K562 (cell line): Measurements from ENCODE around the gene RNPEP. TPM values are rescaled to one million over a fixed set of nuclear protein-coding genes. Genes with fewer than 3 reads are reported as not detected.

Experiments used
- ARID2 ChIP-seq: fragments of 450-650 bp; IDR thresholded peaks from 2 replicates; pipeline ENCODE4 v1.6.1; 2017; ENCODE audit warnings: antibody characterized with exemption, mild to moderate bottlenecking
- ATF7 ChIP-seq: fragments of 450-650 bp; IDR thresholded peaks from 2 replicates; pipeline ENCODE4 v1.7.1; 2014; ENCODE audit warnings: mild to moderate bottlenecking, moderate library complexity
- C11orf30 ChIP-seq: fragments of 450-650 bp; IDR thresholded peaks from 2 replicates; pipeline ENCODE4 v1.6.1; 2016; ENCODE audit warnings: low read depth, mild to moderate bottlenecking
- CCAR2 ChIP-seq: fragments of 200-400 bp; formaldehyde crosslinking; IDR thresholded peaks from 2 replicates; pipeline ENCODE4 v1.6.1; 2017; ENCODE audit warnings: mild to moderate bottlenecking, low read depth, low read length
- CTCF ChIP-seq, 3 experiments: IDR thresholded peaks in 2 of 3; conservative IDR thresholded peaks in 1 of 3; 2 replicates each; pipeline ENCODE4 v1.5.1; 2011 to 2012; ENCODE audit warnings: low read length in 3 of 3, mild to moderate bottlenecking in 3 of 3, control low read depth in 2 of 3, improper control_type of control experiment in 1 of 3, inconsistent platforms in 1 of 3, low read depth in 1 of 3, mixed read lengths in 1 of 3, moderate library complexity in 1 of 3; ENCODE audit not compliant: insufficient read depth in 2 of 3
- DPF2 ChIP-seq: fragments of 450-650 bp; IDR thresholded peaks from 2 replicates; pipeline ENCODE4 v1.6.1; 2016
- HCFC1 ChIP-seq: IDR thresholded peaks from 2 replicates; pipeline ENCODE4 v1.6.1; 2012; ENCODE audit warnings: low read depth, low read length, improper control_type of control experiment
- POLR2G ChIP-seq: fragments of 200-400 bp; formaldehyde crosslinking; IDR thresholded peaks from 2 replicates; pipeline ENCODE4 v1.6.1; 2017; ENCODE audit warnings: low read depth, mild to moderate bottlenecking, antibody characterized with exemption, low read length, moderate library complexity
- RBM34 ChIP-seq: fragments of 200-400 bp; formaldehyde crosslinking; IDR thresholded peaks from 2 replicates; pipeline ENCODE4 v1.6.1; 2018; ENCODE audit warnings: low read length, borderline replicate concordance; ENCODE audit not compliant: insufficient read depth
- SIN3B ChIP-seq: fragments of 450-650 bp; IDR thresholded peaks from 2 replicates; pipeline ENCODE4 v1.6.1; 2017; ENCODE audit warnings: low read depth, mild to moderate bottlenecking, moderate library complexity
- SMARCC2 ChIP-seq: fragments of 450-650 bp; IDR thresholded peaks from 2 replicates; pipeline ENCODE4 v1.6.1; 2017; ENCODE audit warnings: antibody characterized with exemption, moderate library complexity, mild to moderate bottlenecking, low read depth
- ZBED1 ChIP-seq: IDR thresholded peaks from 2 replicates; pipeline ENCODE4 v1.6.1; 2014
- ZBTB2 ChIP-seq: fragments of 450-650 bp; IDR thresholded peaks from 2 replicates; pipeline ENCODE4 v1.6.1; 2016; ENCODE audit warnings: antibody characterized with exemption
- ZC3H4 ChIP-seq: sonication (generic); formaldehyde crosslinking; IDR thresholded peaks from 2 replicates; pipeline ENCODE4 v1.9.0; 2021; ENCODE audit warnings: missing genetic modification reagents, borderline replicate concordance
- ZFPM2 ChIP-seq: fragments of 250-450 bp; sonication (Bioruptor Pico); IDR thresholded peaks from 2 replicates; pipeline ENCODE4 v1.5.1; 2022; ENCODE audit warnings: mild to moderate bottlenecking
- ZNF586 ChIP-seq: fragments of 450-650 bp; formaldehyde crosslinking; conservative IDR thresholded peaks from 2 replicates; pipeline ENCODE4 v1.4.0; 2020; ENCODE audit warnings: mild to moderate bottlenecking, moderate library complexity
- ZNF707 ChIP-seq: fragments of 250-450 bp; sonication (Bioruptor Pico); conservative IDR thresholded peaks from 2 replicates; pipeline ENCODE4 v1.8.0; 2022; ENCODE audit warnings: inconsistent platforms, mild to moderate bottlenecking, moderate library complexity
- polyA plus RNA-seq, 8 experiments: library from polyadenylated mRNA; depleted of rRNA in 4 of 8; stranded (reverse) in 5 of 8; unstranded in 3 of 8; fragments of >200 nt; fragmentation: Nextera tagmentation in 2 of 8; fragmentation: Illumina TruSeq in 1 of 8; extraction: Ambion mirVana in 2 of 8; extraction: Trizol in 1 of 8; gene quantifications; 2 replicates each; pipeline versions ENCODE4 v1.2.1 to v1.2.3, GENCODE V29; 2011 to 2014; ENCODE audit warnings: inconsistent platforms in 1 of 8, missing spikeins in 1 of 8
- total RNA-seq, 7 experiments: library from RNA; depleted of rRNA in 6 of 7; stranded (reverse); fragments of >200 nt in 6 of 7; fragmentation: Illumina TruSeq in 2 of 7; extraction: Trizol in 2 of 7; gene quantifications; 2 replicates each; pipeline versions ENCODE4 v1.2.1 to v1.2.3, GENCODE V29; 2011 to 2021; ENCODE audit warnings: low replicate concordance in 1 of 7

RNPEP gene
- total and polyA plus RNA-seq, 9 of the 15 experiments (the other 6 are each of a cell fraction or from before 2014, with no cell fraction given): 27.5 to 131 (median 63.4) TPM

GRCh38 chr1:201941420-201942128 is 40.9 kb upstream of the RNPEP start (continued):
- TF ChIP-seq CTCF (IDR thresholded peaks at IDR 0.05 in 2 of 3, conservative IDR thresholded peaks at IDR 0.05 in 1 of 3; ENCODE audit: insufficient read depth in 2 of 3, low read depth in 1 of 3, low read length in 3 of 3): 0 out of 6 replicates have a peak, but pooled peaks of 1 of the 3 experiments have one; percentile 26
- TF ChIP-seq HCFC1: no peak
- no peak for TF ChIP-seq ZNF707 (CRISPR knock-in tag)
- peak; percentile 81 for TF ChIP-seq DPF2
- no peak for TF ChIP-seq RBM34
- peak; percentile 75; the same call in 1 of the 2 replicates for TF ChIP-seq ZBTB2
- no peak for TF ChIP-seq CCAR2
- no peak for TF ChIP-seq ZBED1
- TF ChIP-seq ZFPM2 (CRISPR knock-in tag): no peak
- no peak for TF ChIP-seq ZC3H4
- peak; percentile 66 for TF ChIP-seq POLR2G
- TF ChIP-seq ATF7: peak; percentile 36; the same call in 1 of the 2 replicates
- no peak for TF ChIP-seq ZNF586
- TF ChIP-seq SMARCC2: peak; percentile 63; the same call in 1 of the 2 replicates
- 0 out of 2 replicates have a peak, but pooled peaks have one; percentile 28 for TF ChIP-seq ARID2
- TF ChIP-seq SIN3B: no peak
- no peak for TF ChIP-seq C11orf30
